Adrenal gland (tissue), 5 donors: ENCODE measurements around the gene MEIOSIN.

ENCODE experiments used
- POLR2A ChIP-seq, 2 donors: fragments of 450-650 bp; IDR thresholded peaks; one replicate each; pipeline ENCODE4 v1.6.1; 2017; ENCODE audit warnings: antibody characterized with exemption in 2 of 2, mild to moderate bottlenecking in 2 of 2, moderate library complexity in 1 of 2
- TF ChIP-seq, protein P1 (sequence below), 6 experiments: fragments of 450-650 bp in 4 of 6; fragments of 200-600 bp in 2 of 6; sonication (generic) in 1 of 6; IDR thresholded peaks; 1 replicate in 5 of 6; 2 replicates in 1 of 6; pipeline versions ENCODE4 v1.5.1 to v1.8.0; 2016 to 2021; ENCODE audit warnings: antibody characterized with exemption in 6 of 6, mild to moderate bottlenecking in 2 of 6, moderate library complexity in 1 of 6
- donor health status: DM: no; HTN: no; CAD: no.

DNA sequence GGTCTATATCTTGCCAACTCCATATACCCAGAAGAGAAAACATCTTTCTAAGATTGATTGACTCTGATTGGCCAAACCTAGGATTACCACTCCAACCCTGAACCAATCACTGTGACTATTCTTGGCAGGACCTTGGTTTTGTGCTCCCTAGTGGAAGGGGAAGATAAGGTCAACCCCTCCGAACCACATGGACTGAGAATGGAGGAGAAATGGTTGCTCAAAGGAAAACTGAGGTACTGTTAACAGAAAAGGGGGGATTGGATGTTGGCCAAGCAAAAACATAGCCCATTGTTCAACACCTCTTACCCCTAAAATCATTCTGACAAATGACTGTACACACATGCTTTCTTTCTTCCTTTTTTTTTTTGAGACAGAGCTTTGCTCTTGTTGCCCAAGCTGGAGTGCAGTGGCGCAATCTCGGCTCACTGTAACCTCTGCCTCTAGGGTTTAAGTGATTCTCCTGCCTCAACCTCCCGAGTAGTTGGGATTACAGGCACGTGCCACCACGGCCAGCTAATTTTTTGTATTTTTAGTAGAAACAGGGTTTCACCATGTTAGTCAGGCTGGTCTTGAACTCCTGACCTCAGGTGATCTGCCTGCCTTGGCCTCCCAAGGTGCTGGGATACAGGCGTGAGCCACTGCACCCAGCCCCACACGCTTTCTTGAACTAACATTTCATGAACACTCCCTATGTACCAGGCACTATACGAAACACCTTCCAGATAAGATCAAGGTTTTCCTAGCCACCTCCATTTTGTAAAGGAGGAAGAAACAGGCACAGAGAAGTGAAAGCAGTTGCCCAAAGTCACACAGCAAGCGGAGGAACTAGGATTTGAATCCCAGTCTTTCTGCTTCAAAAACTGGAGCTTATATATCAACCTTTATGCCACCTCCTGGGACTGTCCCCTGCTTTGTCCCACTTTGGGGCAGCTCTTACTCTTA is 6.5 kb downstream of the MEIOSIN start:
- TF ChIP-seq, protein P1, sequence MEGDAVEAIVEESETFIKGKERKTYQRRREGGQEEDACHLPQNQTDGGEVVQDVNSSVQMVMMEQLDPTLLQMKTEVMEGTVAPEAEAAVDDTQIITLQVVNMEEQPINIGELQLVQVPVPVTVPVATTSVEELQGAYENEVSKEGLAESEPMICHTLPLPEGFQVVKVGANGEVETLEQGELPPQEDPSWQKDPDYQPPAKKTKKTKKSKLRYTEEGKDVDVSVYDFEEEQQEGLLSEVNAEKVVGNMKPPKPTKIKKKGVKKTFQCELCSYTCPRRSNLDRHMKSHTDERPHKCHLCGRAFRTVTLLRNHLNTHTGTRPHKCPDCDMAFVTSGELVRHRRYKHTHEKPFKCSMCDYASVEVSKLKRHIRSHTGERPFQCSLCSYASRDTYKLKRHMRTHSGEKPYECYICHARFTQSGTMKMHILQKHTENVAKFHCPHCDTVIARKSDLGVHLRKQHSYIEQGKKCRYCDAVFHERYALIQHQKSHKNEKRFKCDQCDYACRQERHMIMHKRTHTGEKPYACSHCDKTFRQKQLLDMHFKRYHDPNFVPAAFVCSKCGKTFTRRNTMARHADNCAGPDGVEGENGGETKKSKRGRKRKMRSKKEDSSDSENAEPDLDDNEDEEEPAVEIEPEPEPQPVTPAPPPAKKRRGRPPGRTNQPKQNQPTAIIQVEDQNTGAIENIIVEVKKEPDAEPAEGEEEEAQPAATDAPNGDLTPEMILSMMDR (IDR thresholded peaks at IDR 0.05): no peak
- TF ChIP-seq POLR2A (IDR thresholded peaks at IDR 0.05): no peak
